Endothelial cell (in vitro differentiated cells): ENCODE results near the gene NRL. TPM values are rescaled to one million over a fixed set of nuclear protein-coding genes. Genes with fewer than 3 reads are reported as not detected.

Experiments
- DNase-seq: peaks from one replicate; pipeline ENCODE4 v3.0.0; 2021; ENCODE audit warnings: low spot score
- H3K27ac Mint-ChIP-seq: one replicate; pipeline ENCODE4 v1.8.0; 2021; ENCODE audit warnings: mixed read lengths, inconsistent platforms; ENCODE audit not compliant: unreplicated experiment
- H3K27me3 Mint-ChIP-seq: one replicate; pipeline ENCODE4 v1.8.0; 2021; ENCODE audit warnings: mild to moderate bottlenecking, moderate library complexity, mixed read lengths, inconsistent platforms; ENCODE audit not compliant: unreplicated experiment
- H3K36me3 Mint-ChIP-seq: one replicate; pipeline ENCODE4 v1.8.0; 2021; ENCODE audit warnings: mild to moderate bottlenecking, low read depth, mixed read lengths, inconsistent platforms; ENCODE audit not compliant: unreplicated experiment
- H3K4me1 Mint-ChIP-seq: one replicate; pipeline ENCODE4 v1.8.0; 2021; ENCODE audit warnings: mild to moderate bottlenecking, mixed read lengths, inconsistent platforms; ENCODE audit not compliant: unreplicated experiment
- H3K4me3 Mint-ChIP-seq: one replicate; pipeline ENCODE4 v1.8.0; 2021; ENCODE audit warnings: mild to moderate bottlenecking, mixed read lengths, inconsistent platforms; ENCODE audit not compliant: unreplicated experiment
- H3K9me3 Mint-ChIP-seq: one replicate; pipeline ENCODE4 v1.8.0; 2021; ENCODE audit warnings: mixed read lengths, inconsistent platforms; ENCODE audit not compliant: unreplicated experiment
- CTCF ChIP-seq: fragments of 200-600 bp; sonication (generic); IDR thresholded peaks from one replicate; pipeline ENCODE4 v1.5.0; 2021; ENCODE audit warnings: antibody characterized with exemption; ENCODE audit not compliant: unreplicated experiment
- total RNA-seq: library from RNA; stranded (reverse); fragmentation: NEBNext Ultra II Directional; extraction: Animal tissue kit (Norgen Biotek cat#: 25700); gene quantifications from one replicate; pipeline ENCODE4 v1.2.1, GENCODE V29; 2021; ENCODE audit not compliant: unreplicated experiment

NRL gene
- total RNA-seq, 1 donor from 2014 or later = 1.2 TPM

DNA sequence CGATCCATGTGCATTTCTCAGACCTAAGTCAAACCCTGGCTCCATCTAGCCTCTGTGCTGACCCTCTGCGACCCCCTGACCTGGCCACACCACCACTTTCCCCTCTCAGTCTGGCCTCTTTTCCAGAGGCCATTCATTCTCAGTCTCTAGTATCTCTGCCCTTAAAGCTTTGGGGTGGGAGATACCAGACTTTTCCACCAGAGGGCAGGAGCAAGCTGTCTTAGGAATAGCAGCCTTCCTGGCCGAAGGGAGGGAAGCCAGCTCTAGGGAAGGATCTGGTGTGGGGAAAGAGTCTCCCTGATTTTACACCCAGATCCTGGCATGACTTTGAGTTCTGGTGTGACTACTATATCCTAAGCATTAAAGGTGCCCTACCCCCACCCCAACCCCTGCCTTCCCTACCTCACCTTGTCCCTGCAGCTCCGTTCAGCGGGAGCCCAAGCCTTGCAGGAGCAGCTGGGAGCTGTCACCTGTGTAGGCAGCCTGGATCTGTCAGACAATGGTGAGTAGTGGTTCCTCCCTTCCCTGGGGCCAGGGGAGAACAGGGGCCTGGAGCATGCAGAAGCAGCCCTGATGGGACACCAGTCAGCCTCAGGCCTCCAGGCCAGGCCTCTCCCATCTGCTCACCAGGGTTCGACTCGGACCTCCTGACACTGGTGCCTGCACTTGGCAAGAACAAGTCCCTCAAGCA, 56.3 kb downstream of the NRL start:
- TF ChIP-seq CTCF = peak; percentile 73
- Mint-ChIP-seq H3K27me3 (peaks cover 23% of the 10 kb centered on the region), H3K4me3 (peak overlapping the region; percentile 37), H3K36me3 (no peaks in the 10 kb centered on the region), H3K9me3 (no peaks in the 10 kb centered on the region), H3K27ac (peak overlapping the region; percentile 64), H3K4me1 (no peaks in the 10 kb centered on the region)
- peak; percentile 86 for DNase-seq

GRCh38 chr14:24057867-24058259, 56.9 kb downstream of the NRL start:
- Mint-ChIP-seq H3K27me3 (peaks cover 26% of the 10 kb centered on the region), H3K9me3 (no peaks in the 10 kb centered on the region), H3K4me3 (no peak overlapping the region), H3K36me3 (no peaks in the 10 kb centered on the region), H3K27ac (no peak overlapping the region), H3K4me1 (peaks cover 3% of the 10 kb centered on the region)
- no peak for DNase-seq
- no peak for TF ChIP-seq CTCF

GRCh38 chr14:24057271-24057670, 57.5 kb downstream of the NRL start:
- no peak for TF ChIP-seq CTCF
- no peaks in the 10 kb centered on the region for H3K9me3 Mint-ChIP-seq
- H3K36me3 Mint-ChIP-seq = no peaks in the 10 kb centered on the region
- no peak for DNase-seq
- peaks cover 6% of the 10 kb centered on the region for H3K4me1 Mint-ChIP-seq
- H3K27ac Mint-ChIP-seq = no peak overlapping the region
- H3K4me3 Mint-ChIP-seq = no peak overlapping the region
- H3K27me3 Mint-ChIP-seq = peaks cover 24% of the 10 kb centered on the region

- no peak for TF ChIP-seq CTCF
- no peak for DNase-seq
- Mint-ChIP-seq H3K27me3 (peaks cover 24% of the 10 kb centered on the region), H3K27ac (no peak overlapping the region), H3K9me3 (no peaks in the 10 kb centered on the region), H3K36me3 (no peaks in the 10 kb centered on the region), H3K4me1 (peaks cover 6% of the 10 kb centered on the region), H3K4me3 (no peak overlapping the region)
Observed at GRCh38 chr14:24056800-24057184, 58.0 kb downstream of the NRL start.

- TF ChIP-seq CTCF = no peak
- DNase-seq = no peak
- Mint-ChIP-seq H3K27ac (no peak overlapping the region), H3K27me3 (peaks cover 27% of the 10 kb centered on the region), H3K9me3 (no peaks in the 10 kb centered on the region), H3K36me3 (no peaks in the 10 kb centered on the region), H3K4me3 (no peak overlapping the region), H3K4me1 (peaks cover 8% of the 10 kb centered on the region)
Observed at GRCh38 chr14:24055971-24056799, 58.6 kb downstream of the NRL start.
